ENCODE measurements around the gene PLIN5.
"Not testable (repeated sequence)": the region's sequence is repeated elsewhere in the genome, so short reads cannot be mapped to it uniquely, and the experiment has no call there.

Gene PLIN5

GRCh38 chr19:4567584-4568071 is 32.6 kb upstream of the PLIN5 start:
- no peak for DNase-seq (ENCODE audit: low read depth)

- DNase-seq (ENCODE audit: low read depth) = no peak
These were observed 31.5 kb upstream of the PLIN5 start for GRCh38 chr19:4566402-4567051.

- DNase-seq (ENCODE audit: low read depth) = not testable (repeated sequence)
These were observed 28.5 kb upstream of the PLIN5 start for GRCh38 chr19:4563562-4563961.

GRCh38 chr19:4562085-4562484 is 27.1 kb upstream of the PLIN5 start:
- not testable (repeated sequence) for DNase-seq (ENCODE audit: low read depth)

GRCh38 chr19:4559569-4559968 is 24.5 kb upstream of the PLIN5 start, which contains the start of gene SEMA6B:
TSS of gene SEMA6B (minus strand) at chr19:4559684. CDS start at chr19:4558457, 1,227 bp downstream.
- no peak for DNase-seq (ENCODE audit: low read depth)

GRCh38 chr19:4557971-4558941 is 23.2 kb upstream of the PLIN5 start:
- DNase-seq (ENCODE audit: low read depth) = no peak

GRCh38 chr19:4557144-4557970 is 22.3 kb upstream of the PLIN5 start:
- DNase-seq (ENCODE audit: low read depth) = no peak

GRCh38 chr19:4556597-4557127 is 21.6 kb upstream of the PLIN5 start:
- no peak for DNase-seq (ENCODE audit: low read depth)

GRCh38 chr19:4555657-4556561 is 20.9 kb upstream of the PLIN5 start:
- DNase-seq (ENCODE audit: low read depth) = no peak

GRCh38 chr19:4554717-4555116 is 19.7 kb upstream of the PLIN5 start:
- DNase-seq (ENCODE audit: low read depth) = no peak

GRCh38 chr19:4553775-4554174 is 18.8 kb upstream of the PLIN5 start:
- no peak for DNase-seq (ENCODE audit: low read depth)

GRCh38 chr19:4553092-4553695 is 18.2 kb upstream of the PLIN5 start:
- no peak for DNase-seq (ENCODE audit: low read depth)

- DNase-seq (ENCODE audit: low read depth) = no peak
These were observed 17.4 kb upstream of the PLIN5 start for GRCh38 chr19:4552525-4552819.

- no peak for DNase-seq (ENCODE audit: low read depth)
These were observed 15.5 kb upstream of the PLIN5 start for GRCh38 chr19:4550479-4551050.

- DNase-seq (ENCODE audit: low read depth) = no peak
These were observed 15.0 kb upstream of the PLIN5 start for GRCh38 chr19:4550018-4550417.

GRCh38 chr19:4548238-4548584 is 13.2 kb upstream of the PLIN5 start:
- no peak for DNase-seq (ENCODE audit: low read depth)

GRCh38 chr19:4547303-4548237 is 12.5 kb upstream of the PLIN5 start:
- no peak for DNase-seq (ENCODE audit: low read depth)

- no peak for DNase-seq (ENCODE audit: low read depth)
These were observed 9.0 kb upstream of the PLIN5 start for GRCh38 chr19:4543842-4544647.

Measured in HS-27A (cell line).